ENCODE measurements around the gene TMC8. TPM values are rescaled to one million over a fixed set of nuclear protein-coding genes. Genes with fewer than 3 reads are reported as not detected.

TMC8 gene
- total and polyA plus RNA-seq, 5 donors: 2.4 to 3.9 (median 3.0) TPM

GRCh38 chr17:78146881-78147280 is 16.3 kb downstream of the TMC8 start:
- ATAC-seq (no peak), DNase-seq (no peak)
- Histone ChIP-seq H3K27ac (ENCODE audit: low read length) (no peak overlapping the region), H3K4me1 (ENCODE audit: control insufficient read depth, insufficient read depth, low read length) (peaks cover 17% of the 10 kb centered on the region), H3K4me3 (ENCODE audit: low read length) (no peak overlapping the region), H3K9me3 (ENCODE audit: control insufficient read depth, low read length) (no peaks in the 10 kb centered on the region), H3K27me3 (ENCODE audit: control insufficient read depth, insufficient read depth) (no peaks in the 10 kb centered on the region)
- 92% methylated on average over 6 of the region's 6 CpGs for WGBS
- intact Hi-C loops (cut with DNase I): no loop called here

- H3K27ac ChIP-seq (ENCODE audit: low read length): no peak overlapping the region
- 80% methylated on average over 8 of the region's 8 CpGs for WGBS
- DNase-seq (no peak), ATAC-seq (no peak)
- no peaks in the 10 kb centered on the region for H3K27me3 ChIP-seq (ENCODE audit: control insufficient read depth, insufficient read depth)
- H3K4me3 ChIP-seq (ENCODE audit: low read length): no peak overlapping the region
- intact Hi-C loops (cut with DNase I): no loop called here
- H3K9me3 ChIP-seq (ENCODE audit: control insufficient read depth, low read length): no peaks in the 10 kb centered on the region
- peaks cover 17% of the 10 kb centered on the region for H3K4me1 ChIP-seq (ENCODE audit: control insufficient read depth, insufficient read depth, low read length)
Observed at GRCh38 chr17:78147315-78147998, 16.9 kb downstream of the TMC8 start.

- 78% methylated on average over 14 of the region's 14 CpGs for whole genome bisulfite sequencing
- H3K9me3 ChIP-seq (ENCODE audit: control insufficient read depth, low read length): no peaks in the 10 kb centered on the region
- intact Hi-C loops (cut with DNase I): no loop called here
Observed at GRCh38 chr17:78148286-78149016, 17.9 kb downstream of the TMC8 start.

GRCh38 chr17:78151514-78152008 is 21.0 kb downstream of the TMC8 start:
- H3K27me3 ChIP-seq (ENCODE audit: control insufficient read depth, insufficient read depth): no peaks in the 10 kb centered on the region
- H3K4me3 ChIP-seq (ENCODE audit: low read length): no peak overlapping the region
- ATAC-seq: peak; percentile 36 to 73
- H3K9me3 ChIP-seq (ENCODE audit: control insufficient read depth, low read length): no peaks in the 10 kb centered on the region
- no peak for DNase-seq
- H3K4me1 ChIP-seq (ENCODE audit: control insufficient read depth, insufficient read depth, low read length): peaks cover 2% of the 10 kb centered on the region
- intact Hi-C loops (cut with DNase I): no loop called here
- 65% methylated on average over 7 of the region's 7 CpGs for WGBS
- peak overlapping the region; percentile 32 for H3K27ac ChIP-seq (ENCODE audit: low read length)

More at GRCh38 chr17:78148286-78149016, 17.9 kb downstream of the TMC8 start:
- H3K4me3 ChIP-seq (ENCODE audit: low read length): no peak overlapping the region
- H3K27ac ChIP-seq (ENCODE audit: low read length): no peak overlapping the region
- no peak for ATAC-seq
- peaks cover 17% of the 10 kb centered on the region for H3K4me1 ChIP-seq (ENCODE audit: control insufficient read depth, insufficient read depth, low read length)
- no peak for DNase-seq
- H3K27me3 ChIP-seq (ENCODE audit: control insufficient read depth, insufficient read depth): no peaks in the 10 kb centered on the region

- 82% methylated on average over 11 of the region's 11 CpGs for WGBS
- DNase-seq (no peak), ATAC-seq (no peak)
- no peaks in the 10 kb centered on the region for H3K9me3 ChIP-seq (ENCODE audit: control insufficient read depth, low read length)
- no peaks in the 10 kb centered on the region for H3K27me3 ChIP-seq (ENCODE audit: control insufficient read depth, insufficient read depth)
- H3K27ac ChIP-seq (ENCODE audit: low read length): no peak overlapping the region
- intact Hi-C loops (cut with DNase I): no loop called here
- H3K4me3 ChIP-seq (ENCODE audit: low read length): no peak overlapping the region
- peaks cover 2% of the 10 kb centered on the region for H3K4me1 ChIP-seq (ENCODE audit: control insufficient read depth, insufficient read depth, low read length)
Observed at GRCh38 chr17:78154903-78155811, 24.6 kb downstream of the TMC8 start.

- WGBS: 76% methylated on average over 10 of the region's 10 CpGs
Observed at GRCh38 chr17:78159575-78160158, 29.1 kb downstream of the TMC8 start.

GRCh38 chr17:78163881-78164747 is 33.5 kb downstream of the TMC8 start:
- intact Hi-C loops (cut with DNase I): no loop called here
- Histone ChIP-seq H3K4me1 (ENCODE audit: control insufficient read depth, insufficient read depth, low read length) (no peaks in the 10 kb centered on the region), H3K27ac (ENCODE audit: low read length) (no peak overlapping the region), H3K9me3 (ENCODE audit: control insufficient read depth, low read length) (no peaks in the 10 kb centered on the region), H3K4me3 (ENCODE audit: low read length) (no peak overlapping the region), H3K27me3 (ENCODE audit: control insufficient read depth, insufficient read depth) (no peaks in the 10 kb centered on the region)
- 76% methylated on average over 22 of the region's 22 CpGs for WGBS
- ATAC-seq (no peak), DNase-seq (no peak)

More at GRCh38 chr17:78159575-78160158, 29.1 kb downstream of the TMC8 start:
- H3K9me3 ChIP-seq (ENCODE audit: control insufficient read depth, low read length): no peaks in the 10 kb centered on the region
- H3K4me1 ChIP-seq (ENCODE audit: control insufficient read depth, insufficient read depth, low read length): no peaks in the 10 kb centered on the region
- no peak for ATAC-seq
- intact Hi-C loops (cut with DNase I): no loop called here
- no peak overlapping the region for H3K4me3 ChIP-seq (ENCODE audit: low read length)
- H3K27ac ChIP-seq (ENCODE audit: low read length): no peak overlapping the region
- DNase-seq: no peak
- H3K27me3 ChIP-seq (ENCODE audit: control insufficient read depth, insufficient read depth): no peaks in the 10 kb centered on the region

GRCh38 chr17:78164748-78165607 is 34.4 kb downstream of the TMC8 start:
- intact Hi-C loops (cut with DNase I): no loop called here
- no peaks in the 10 kb centered on the region for H3K27me3 ChIP-seq (ENCODE audit: control insufficient read depth, insufficient read depth)
- no peak overlapping the region for H3K4me3 ChIP-seq (ENCODE audit: low read length)
- no peaks in the 10 kb centered on the region for H3K4me1 ChIP-seq (ENCODE audit: control insufficient read depth, insufficient read depth, low read length)
- 96% methylated on average over 16 of the region's 16 CpGs for WGBS
- DNase-seq: no peak
- H3K9me3 ChIP-seq (ENCODE audit: control insufficient read depth, low read length): no peaks in the 10 kb centered on the region
- no peak for ATAC-seq
- H3K27ac ChIP-seq (ENCODE audit: low read length): no peak overlapping the region

GRCh38 chr17:78166416-78166815 is 35.8 kb downstream of the TMC8 start:
- no peak for ATAC-seq
- 76% methylated on average over 6 of the region's 6 CpGs for WGBS
- intact Hi-C loops (cut with DNase I): no loop called here

More at GRCh38 chr17:78166416-78166815, 35.8 kb downstream of the TMC8 start:
- DNase-seq: no peak
- H3K4me1 ChIP-seq (ENCODE audit: control insufficient read depth, insufficient read depth, low read length): no peaks in the 10 kb centered on the region
- no peak overlapping the region for H3K27ac ChIP-seq (ENCODE audit: low read length)
- H3K9me3 ChIP-seq (ENCODE audit: control insufficient read depth, low read length): no peaks in the 10 kb centered on the region
- no peak overlapping the region for H3K4me3 ChIP-seq (ENCODE audit: low read length)
- H3K27me3 ChIP-seq (ENCODE audit: control insufficient read depth, insufficient read depth): no peaks in the 10 kb centered on the region
